Activated T-helper 2 cell treated with anti-CD3 and anti-CD28 coated beads, Interferon-gamma antibody, Interleukin-2, Interleukin-4, amounts not matched to agents 10 μg/mL and 5 μg/mL and 100 μg/mL, durations not matched to agents 14 hours and 24 hours and 36 hours (primary cell): ENCODE measurements around the gene EIF4E. TPM values are rescaled to one million over a fixed set of nuclear protein-coding genes. Genes with fewer than 3 reads are reported as not detected.
A peak's percentile ranks its signal among the peaks of the same experiment; 100 is the strongest.

Experiments used
- DNase-seq: peaks from one replicate; pipeline ENCODE4 v3.0.0; 2021; ENCODE audit warnings: low spot score
- H3K27ac Mint-ChIP-seq: one replicate; pipeline ENCODE4 v1.8.0; 2021; ENCODE audit warnings: mixed read lengths
- H3K27me3 Mint-ChIP-seq: one replicate; pipeline ENCODE4 v1.8.0; 2021; ENCODE audit warnings: low read depth, mixed read lengths
- H3K36me3 Mint-ChIP-seq: one replicate; pipeline ENCODE4 v1.8.0; 2021; ENCODE audit warnings: low read depth, mixed read lengths
- H3K4me1 Mint-ChIP-seq: one replicate; pipeline ENCODE4 v1.8.0; 2021; ENCODE audit warnings: low read depth, mixed read lengths
- H3K4me3 Mint-ChIP-seq: one replicate; pipeline ENCODE4 v1.8.0; 2021; ENCODE audit warnings: low read depth, mild to moderate bottlenecking, moderate library complexity, mixed read lengths
- H3K9me3 Mint-ChIP-seq: one replicate; pipeline ENCODE4 v1.8.0; 2021; ENCODE audit warnings: mixed read lengths
- intact Hi-C: fragments of 100-400 bp; cut with micrococcal nuclease; formaldehyde crosslinking; loops from one replicate; pipeline ENCODE4 v1.15.1; 2023
- total RNA-seq: library from RNA; stranded (reverse); gene quantifications from 2 replicates; pipeline ENCODE4 v1.2.3, GENCODE V29; 2022

Gene EIF4E, protein sequence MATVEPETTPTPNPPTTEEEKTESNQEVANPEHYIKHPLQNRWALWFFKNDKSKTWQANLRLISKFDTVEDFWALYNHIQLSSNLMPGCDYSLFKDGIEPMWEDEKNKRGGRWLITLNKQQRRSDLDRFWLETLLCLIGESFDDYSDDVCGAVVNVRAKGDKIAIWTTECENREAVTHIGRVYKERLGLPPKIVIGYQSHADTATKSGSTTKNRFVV
- total RNA-seq: 142 and 153 TPM in 2 replicates

DNA sequence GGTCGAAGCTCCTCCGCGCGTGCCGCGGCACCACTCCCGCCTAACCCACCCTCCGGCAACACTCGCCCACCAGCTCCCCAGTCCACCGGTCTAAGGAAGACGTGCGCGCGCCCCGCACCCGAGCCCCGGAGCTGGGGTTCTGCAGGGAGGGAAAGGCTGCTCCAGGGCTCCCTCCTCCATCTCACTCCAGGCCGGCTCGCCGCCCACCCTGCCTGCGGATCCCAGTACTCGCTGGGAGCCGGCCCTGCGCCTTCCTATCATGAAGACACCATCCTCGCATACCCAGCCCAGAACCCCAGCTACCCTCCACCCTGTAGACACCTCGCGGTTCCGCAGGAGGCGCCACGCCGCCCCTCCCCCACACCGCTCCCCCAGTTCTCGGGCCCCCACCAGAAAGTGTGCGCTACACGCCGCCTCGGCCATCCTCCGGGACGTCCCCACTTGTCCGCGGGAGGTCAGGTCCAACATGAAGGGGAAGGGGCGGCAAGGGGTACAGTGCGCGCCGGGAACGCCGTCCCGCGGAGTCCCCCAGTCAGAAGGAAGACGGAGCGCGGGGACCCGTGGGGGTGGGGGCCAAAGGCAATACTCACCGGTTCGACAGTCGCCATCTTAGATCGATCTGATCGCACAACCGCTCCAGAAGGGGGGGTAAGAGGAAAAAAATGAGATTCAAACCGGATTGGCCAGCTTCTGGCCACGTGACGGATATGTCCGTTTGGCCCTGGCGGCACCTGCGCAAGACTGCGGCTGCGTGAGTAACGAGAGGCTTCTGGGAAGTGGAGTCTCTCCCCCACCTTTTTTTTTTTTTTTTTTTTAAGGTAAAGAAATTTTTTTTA, at the start of gene EIF4E:
EIF4E (minus strand) TSS at position 629 of the 836 bp plus-strand sequence; CDS start at position 608, 21 bp downstream.
- intact Hi-C loops: loop anchor here (1.0 to 10.0 kb wide), 9 partner anchors 67 to 668 kb away; partner anchors contain the start of genes ADH5, METAP1 and TSPAN5
- peak within 1 kb of the TSS; percentile 92 for H3K4me3 Mint-ChIP-seq
- peaks cover 10% of the 10 kb centered on the region for H3K9me3 Mint-ChIP-seq
- no peaks in the 10 kb centered on the region for H3K27me3 Mint-ChIP-seq
- peak; percentile 97 for DNase-seq
- H3K36me3 Mint-ChIP-seq: peaks cover 35% of the 10 kb centered on the region
- peaks cover 33% of the 10 kb centered on the region for H3K4me1 Mint-ChIP-seq
- peak within 1 kb of the TSS; percentile 95 for H3K27ac Mint-ChIP-seq

DNA sequence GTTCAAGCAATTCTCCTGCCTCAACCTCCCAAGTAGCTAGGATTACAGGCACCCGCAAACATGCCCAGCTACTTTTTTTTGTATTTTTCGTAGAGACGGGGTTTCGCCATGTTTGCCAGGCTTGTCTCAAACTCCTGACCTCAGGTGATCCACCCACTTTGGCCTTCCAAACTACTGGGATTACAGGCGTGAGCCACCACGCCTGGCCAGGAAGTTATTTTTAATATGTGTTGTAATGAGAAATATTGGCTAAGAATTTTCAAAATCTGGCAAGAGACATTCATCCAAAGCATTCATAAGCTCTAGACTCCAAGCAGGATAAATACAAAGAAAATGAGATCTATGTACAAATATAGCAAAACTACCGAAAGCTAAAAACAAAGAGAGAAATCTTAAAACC, 48.6 kb upstream of the EIF4E start:
- no peak overlapping the region for H3K4me3 Mint-ChIP-seq

GRCh38 chr4:98976716-98977115, 47.8 kb upstream of the EIF4E start:
- Mint-ChIP-seq H3K4me3 (no peak overlapping the region), H3K27me3 (peaks cover 14% of the 10 kb centered on the region), H3K4me1 (no peaks in the 10 kb centered on the region), H3K27ac (no peak overlapping the region), H3K9me3 (no peaks in the 10 kb centered on the region), H3K36me3 (no peaks in the 10 kb centered on the region)
- intact Hi-C loops: no loop called here
- no peak for DNase-seq

More for the DNA sequence above, 48.6 kb upstream of the EIF4E start:
- H3K27me3 Mint-ChIP-seq: peaks cover 12% of the 10 kb centered on the region
- no peaks in the 10 kb centered on the region for H3K9me3 Mint-ChIP-seq
- no peak overlapping the region for H3K27ac Mint-ChIP-seq
- no peaks in the 10 kb centered on the region for H3K36me3 Mint-ChIP-seq
- intact Hi-C loops: no loop called here
- DNase-seq: no peak
- H3K4me1 Mint-ChIP-seq: no peaks in the 10 kb centered on the region

- Mint-ChIP-seq H3K27me3 (peaks cover 25% of the 10 kb centered on the region), H3K27ac (no peak overlapping the region), H3K36me3 (no peaks in the 10 kb centered on the region), H3K4me3 (no peak overlapping the region), H3K4me1 (no peaks in the 10 kb centered on the region), H3K9me3 (no peaks in the 10 kb centered on the region)
- no peak for DNase-seq
- intact Hi-C loops: no loop called here
These were observed 41.2 kb upstream of the EIF4E start for GRCh38 chr4:98969878-98970785.

- Mint-ChIP-seq H3K36me3 (no peaks in the 10 kb centered on the region), H3K9me3 (no peaks in the 10 kb centered on the region), H3K27me3 (peaks cover 17% of the 10 kb centered on the region), H3K4me3 (no peak overlapping the region), H3K4me1 (peaks cover 3% of the 10 kb centered on the region), H3K27ac (no peak overlapping the region)
- no peak for DNase-seq
- intact Hi-C loops: no loop called here
These were observed 38.9 kb upstream of the EIF4E start for GRCh38 chr4:98967786-98968329.

GRCh38 chr4:98966926-98967325, 38.0 kb upstream of the EIF4E start:
- H3K36me3 Mint-ChIP-seq: no peaks in the 10 kb centered on the region
- no peak overlapping the region for H3K4me3 Mint-ChIP-seq
- peaks cover 17% of the 10 kb centered on the region for H3K27me3 Mint-ChIP-seq
- peaks cover 3% of the 10 kb centered on the region for H3K4me1 Mint-ChIP-seq
- no peaks in the 10 kb centered on the region for H3K9me3 Mint-ChIP-seq
- intact Hi-C loops: no loop called here
- H3K27ac Mint-ChIP-seq: no peak overlapping the region
- DNase-seq: no peak

GRCh38 chr4:98963538-98964433, 34.9 kb upstream of the EIF4E start:
- Mint-ChIP-seq H3K27me3 (peaks cover 5% of the 10 kb centered on the region), H3K36me3 (no peaks in the 10 kb centered on the region), H3K4me3 (no peak overlapping the region), H3K27ac (no peak overlapping the region), H3K4me1 (peaks cover 3% of the 10 kb centered on the region), H3K9me3 (no peaks in the 10 kb centered on the region)
- DNase-seq: no peak
- intact Hi-C loops: no loop called here

GRCh38 chr4:98961770-98962169, 32.8 kb upstream of the EIF4E start:
- Mint-ChIP-seq H3K4me1 (peaks cover 3% of the 10 kb centered on the region), H3K36me3 (no peaks in the 10 kb centered on the region), H3K4me3 (no peak overlapping the region), H3K27ac (no peak overlapping the region), H3K9me3 (no peaks in the 10 kb centered on the region), H3K27me3 (peaks cover 2% of the 10 kb centered on the region)
- intact Hi-C loops: no loop called here
- DNase-seq: no peak

- Mint-ChIP-seq H3K4me1 (peaks cover 3% of the 10 kb centered on the region), H3K27ac (no peak overlapping the region), H3K4me3 (no peak overlapping the region), H3K9me3 (no peaks in the 10 kb centered on the region), H3K36me3 (no peaks in the 10 kb centered on the region), H3K27me3 (peaks cover 7% of the 10 kb centered on the region)
- no peak for DNase-seq
- intact Hi-C loops: no loop called here
These were observed 30.5 kb upstream of the EIF4E start for GRCh38 chr4:98959411-98959810.

GRCh38 chr4:98958065-98958464, 29.1 kb upstream of the EIF4E start:
- intact Hi-C loops: no loop called here
- no peaks in the 10 kb centered on the region for H3K36me3 Mint-ChIP-seq
- no peaks in the 10 kb centered on the region for H3K4me1 Mint-ChIP-seq
- no peak for DNase-seq
- peaks cover 12% of the 10 kb centered on the region for H3K27me3 Mint-ChIP-seq
- H3K9me3 Mint-ChIP-seq: no peaks in the 10 kb centered on the region
- no peak overlapping the region for H3K4me3 Mint-ChIP-seq
- H3K27ac Mint-ChIP-seq: no peak overlapping the region

- no peaks in the 10 kb centered on the region for H3K36me3 Mint-ChIP-seq
- H3K9me3 Mint-ChIP-seq: no peaks in the 10 kb centered on the region
These were observed 26.3 kb upstream of the EIF4E start for GRCh38 chr4:98955229-98955628.

More at GRCh38 chr4:98955229-98955628, 26.3 kb upstream of the EIF4E start:
- H3K4me3 Mint-ChIP-seq: no peak overlapping the region
- H3K4me1 Mint-ChIP-seq: no peaks in the 10 kb centered on the region
- no peak overlapping the region for H3K27ac Mint-ChIP-seq
- DNase-seq: no peak
- intact Hi-C loops: no loop called here
- peaks cover 12% of the 10 kb centered on the region for H3K27me3 Mint-ChIP-seq
